Islet of Langerhans (tissue), 1 donor: ENCODE data around the gene TMEM236.

ENCODE experiments used
- FAIRE-seq: peaks from one replicate; lab custom pipeline; 2011; peaks lifted over from hg19 to GRCh38; lab: Jason Lieb, UNC

TMEM236 gene

DNA sequence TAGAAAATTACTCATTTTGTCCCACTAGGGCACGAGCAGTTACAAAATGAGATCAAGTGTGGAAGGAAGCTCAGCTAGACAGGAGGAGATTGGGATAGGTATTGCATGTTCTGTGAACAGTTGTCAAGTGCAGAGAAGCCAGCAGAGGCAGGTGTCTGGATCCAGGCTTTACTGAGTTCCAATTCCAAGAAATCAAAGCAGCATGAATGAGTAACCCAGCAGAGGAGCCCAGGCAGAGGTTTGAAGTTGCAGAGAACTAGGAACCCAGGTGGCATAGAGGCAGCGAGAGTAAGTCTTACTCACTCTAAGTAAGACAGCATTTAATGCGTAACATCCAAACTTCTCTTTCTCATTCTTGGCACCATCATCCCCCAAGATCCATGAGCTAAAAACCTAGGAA, 68.9 kb downstream of the TMEM236 start:
- no peak for FAIRE-seq

DNA sequence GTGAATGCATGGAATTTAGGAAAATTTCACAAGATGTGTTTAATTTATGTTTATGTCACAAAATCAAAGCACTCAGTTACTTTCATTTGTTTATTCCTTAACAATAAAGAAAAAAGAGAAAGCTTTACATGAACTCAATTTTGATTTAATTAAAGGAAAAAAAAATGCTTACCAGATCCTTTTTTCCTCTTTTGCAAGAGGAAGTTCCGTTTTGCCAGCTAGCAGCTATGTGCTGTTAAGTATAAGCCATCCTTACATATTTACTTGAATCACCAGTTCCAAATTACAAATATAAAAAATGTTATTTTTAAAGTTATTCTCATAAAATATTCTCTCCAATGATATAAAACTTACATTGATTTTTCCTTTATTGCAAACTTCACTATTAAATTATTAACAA, 69.9 kb downstream of the TMEM236 start:
- FAIRE-seq, result no peak

- FAIRE-seq, result peak; percentile 87
These were observed 79.3 kb downstream of the TMEM236 start for GRCh38 chr10:17831341-17831740.

- no peak for FAIRE-seq
These were observed 79.9 kb downstream of the TMEM236 start for GRCh38 chr10:17831896-17832295.

DNA sequence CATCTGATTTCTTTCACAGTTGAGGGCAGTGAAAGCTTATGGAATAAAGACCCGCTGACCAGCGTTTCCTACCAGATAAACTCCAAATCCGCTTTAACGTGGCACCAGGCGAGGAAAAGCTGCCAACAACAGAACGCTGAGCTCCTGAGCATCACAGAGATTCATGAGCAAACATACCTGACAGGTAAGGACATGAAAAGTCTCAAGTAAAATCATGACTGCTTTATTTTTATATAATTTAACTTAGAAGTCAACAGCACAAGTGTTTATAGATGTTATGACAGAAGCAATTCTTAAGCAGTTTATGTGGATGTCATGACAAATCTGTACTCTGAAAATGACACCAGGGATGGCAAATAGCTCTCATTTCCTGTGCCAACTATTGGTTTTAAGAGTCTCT, 81.7 kb downstream of the TMEM236 start:
- no peak for FAIRE-seq

DNA sequence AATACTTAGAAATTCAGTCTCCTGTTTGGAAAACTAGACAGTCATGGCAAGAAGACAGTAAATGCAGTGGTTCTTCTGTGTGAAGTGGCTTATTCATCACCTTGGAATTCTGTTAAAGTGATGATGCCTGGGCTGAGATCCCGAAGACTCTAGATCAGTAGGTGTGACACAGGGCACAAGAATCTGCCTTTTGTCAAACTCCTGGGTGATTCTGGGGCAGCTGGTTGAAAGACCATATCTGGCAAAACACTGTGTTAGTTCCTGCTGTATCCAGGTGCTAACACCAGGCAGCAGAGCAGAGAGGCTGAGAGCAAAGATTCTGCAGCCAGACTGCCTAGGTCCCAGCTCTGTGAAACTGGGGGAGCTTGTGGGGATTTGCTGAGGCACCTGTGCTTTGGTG, 83.7 kb downstream of the TMEM236 start:
- FAIRE-seq, result no peak

DNA sequence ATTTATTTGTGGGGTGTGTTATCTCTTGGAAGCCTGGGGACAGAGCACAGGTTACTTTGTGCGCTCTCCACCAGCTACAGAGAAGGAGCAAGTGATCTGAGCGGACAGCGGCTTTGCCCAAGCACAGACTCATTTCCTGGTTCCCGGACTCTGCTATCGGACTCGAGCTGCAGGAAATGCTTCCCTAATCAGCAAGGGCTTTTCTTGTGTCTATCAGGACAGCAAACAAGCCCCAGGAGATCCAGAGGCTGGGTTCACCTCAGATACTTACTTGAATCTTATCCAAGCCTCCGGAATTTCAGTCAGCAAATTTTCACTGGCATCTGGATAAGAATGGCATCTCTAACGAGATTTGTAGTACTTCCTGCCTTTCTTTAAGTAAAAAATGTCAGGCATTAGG, 84.9 kb downstream of the TMEM236 start:
- peak; percentile 96 for FAIRE-seq

GRCh38 chr10:17838080-17838648, 86.2 kb downstream of the TMEM236 start:
- peak; percentile 95 for FAIRE-seq

DNA sequence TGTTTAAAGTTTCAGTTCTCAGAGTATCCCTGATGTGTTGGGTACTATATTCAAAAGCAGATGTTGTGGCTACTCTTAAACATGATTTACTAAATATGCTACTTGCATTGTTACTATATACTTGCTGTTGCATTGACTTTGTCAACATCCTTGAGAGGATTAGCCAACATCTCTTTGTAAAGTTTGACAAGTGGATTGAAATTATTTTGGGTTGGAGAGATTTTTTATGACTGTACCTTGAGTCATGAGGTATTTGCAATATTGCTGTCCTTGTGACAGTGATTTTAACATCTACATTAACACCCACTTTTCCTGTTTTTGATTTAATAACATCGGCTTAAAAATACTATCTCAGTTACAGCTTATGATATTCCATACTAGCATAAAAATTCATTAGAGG, 89.0 kb downstream of the TMEM236 start:
- no peak for FAIRE-seq

DNA sequence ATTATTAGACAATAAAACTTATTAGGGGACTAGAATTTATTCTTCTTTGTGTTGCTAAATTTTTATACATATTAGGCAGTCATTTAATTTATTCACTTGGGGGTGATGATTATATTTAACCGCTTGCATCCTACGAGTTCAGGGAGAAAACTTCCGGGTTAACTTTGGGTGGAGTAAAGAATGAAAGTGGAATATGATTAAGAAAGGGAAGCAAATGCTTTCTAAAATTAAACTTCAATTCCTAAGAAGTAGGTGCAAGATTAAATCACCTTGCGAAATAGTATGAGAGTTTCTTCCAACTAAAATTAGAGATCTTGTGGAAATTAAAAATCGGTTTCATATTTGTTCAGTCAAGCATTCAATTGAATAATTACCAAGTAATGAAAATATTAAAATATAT, 90.6 kb downstream of the TMEM236 start:
- peak; percentile 90 for FAIRE-seq

GRCh38 chr10:17847585-17848296, 95.7 kb downstream of the TMEM236 start:
- peak; percentile 56 for FAIRE-seq

- no peak for FAIRE-seq
These were observed 96.6 kb downstream of the TMEM236 start for GRCh38 chr10:17848646-17849045.
